WTC11 (cell line): ENCODE results near the gene BABAM2.

Experiments used
- ATF2 ChIP-seq: sonication (generic); formaldehyde crosslinking; IDR thresholded peaks from 2 replicates; pipeline ENCODE4 v1.8.1; 2022; ENCODE audit warnings: low read depth, missing genetic modification reagents, borderline replicate concordance
- NR2C2 ChIP-seq: sonication (generic); formaldehyde crosslinking; IDR thresholded peaks from 2 replicates; pipeline ENCODE4 v1.8.0; 2022; ENCODE audit warnings: mild to moderate bottlenecking, missing genetic modification reagents

- no peak for TF ChIP-seq ATF2
- no peak for TF ChIP-seq NR2C2
Measured at GRCh38 chr2:28296904-28297303, 406.4 kb downstream of the BABAM2 start.
